Colon (tissue), 2 donors: ENCODE data around the gene CCDC78.
"Not testable (repeated sequence)": the region's sequence is repeated elsewhere in the genome, so short reads cannot be mapped to it uniquely, and the experiment has no call there.

Experiments used
- FAIRE-seq: peaks from 2 replicates; lab custom pipeline; 2012; peaks lifted over from hg19 to GRCh38; lab: Jason Lieb, UNC
- donor health status: control.
- donor health status: control.

The CCDC78 gene

GRCh38 chr16:722835-723633 is 3.2 kb downstream of the CCDC78 start:
- no peak for FAIRE-seq

GRCh38 chr16:721765-722540 is 4.3 kb downstream of the CCDC78 start:
- no peak for FAIRE-seq

- no peak for FAIRE-seq
These were observed 5.1 kb downstream of the CCDC78 start, which contains the start of gene ANTKMT for GRCh38 chr16:720990-721764. ANTKMT (plus strand) TSS chr16:721146; CDS start chr16:721275, 129 bp downstream.

GRCh38 chr16:720447-720989 is 5.7 kb downstream of the CCDC78 start:
- no peak for FAIRE-seq

- no peak for FAIRE-seq
These were observed 6.3 kb downstream of the CCDC78 start for GRCh38 chr16:719815-720446.

- no peak for FAIRE-seq
These were observed 7.3 kb downstream of the CCDC78 start for GRCh38 chr16:718922-719321.

- FAIRE-seq, result no peak
These were observed 7.9 kb downstream of the CCDC78 start for GRCh38 chr16:718389-718788.

- FAIRE-seq, result no peak
These were observed 8.6 kb downstream of the CCDC78 start for GRCh38 chr16:717450-718245.

- FAIRE-seq, result no peak
These were observed 9.4 kb downstream of the CCDC78 start for GRCh38 chr16:716768-717325.

GRCh38 chr16:716200-716568 is 10.1 kb downstream of the CCDC78 start:
- no peak for FAIRE-seq

- no peak for FAIRE-seq
These were observed 10.6 kb downstream of the CCDC78 start for GRCh38 chr16:715477-716199.

GRCh38 chr16:714558-715476 is 11.4 kb downstream of the CCDC78 start, which contains the start of gene METRN:
METRN (plus strand) TSS chr16:715118; CDS start chr16:715290, 172 bp downstream.
- FAIRE-seq, result no peak

- FAIRE-seq, result no peak
These were observed 12.2 kb downstream of the CCDC78 start for GRCh38 chr16:714079-714478.

- FAIRE-seq, result not testable (repeated sequence)
These were observed 13.4 kb downstream of the CCDC78 start for GRCh38 chr16:712740-713250.

- FAIRE-seq, result no peak
These were observed 14.5 kb downstream of the CCDC78 start for GRCh38 chr16:711548-712320.

GRCh38 chr16:711084-711483 is 15.2 kb downstream of the CCDC78 start:
- no peak for FAIRE-seq

- FAIRE-seq, result no peak
These were observed 15.7 kb downstream of the CCDC78 start for GRCh38 chr16:710500-711075.
